IMR-90 (cell line): ENCODE results near the gene TBXAS1. TPM values are rescaled to one million over a fixed set of nuclear protein-coding genes. Genes with fewer than 3 reads are reported as not detected.

Experiments used
- ATAC-seq: fragments of 200-7000 bp; cut with Tn5 transposase; 2 replicates; pipeline ENCODE4 v1.9.1; 2020; ENCODE audit warnings: low read depth, mild to moderate bottlenecking, moderate library complexity
- BruUV-seq: library from RNA; stranded (reverse); fragments of 400-500 nt; replicated peaks from 2 replicates; lab custom pipeline; 2021; lab: Mats Ljungman, UMichigan
- CTCF ChIA-PET: fragments of 300-600 bp; formaldehyde crosslinking; extraction: SDS; loops from one replicate; lab custom pipeline; 2021; ENCODE audit warnings: antibody characterized with exemption; lab: Yijun Ruan, JAX
- POLR2A ChIA-PET: fragments of 300-600 bp; sonication (Branson Sonifier 250); formaldehyde crosslinking; loops from one replicate; lab custom pipeline; 2022; ENCODE audit warnings: antibody characterized with exemption; ENCODE audit not compliant: unreplicated experiment; lab: Charles Lee
- DNase-seq: peaks from one replicate; pipeline ENCODE4 v3.0.0; 2013
- H2AFZ ChIP-seq: replicated peaks from 2 replicates; pipeline ENCODE3; 2013; ENCODE audit warnings: low read length, mild to moderate bottlenecking; ENCODE audit not compliant: poor library complexity
- H2AK5ac ChIP-seq: 2 replicates; pipeline ENCODE4 v1.6.1; 2013; ENCODE audit warnings: low read depth, low read length, inconsistent platforms
- H2AK9ac ChIP-seq: replicated peaks from 2 replicates; pipeline ENCODE3; 2013; ENCODE audit warnings: mild to moderate bottlenecking, low read depth, low read length, moderate library complexity; ENCODE audit not compliant: poor library complexity
- H2BK120ac ChIP-seq: 2 replicates; pipeline ENCODE4 v1.6.1; 2013; ENCODE audit warnings: low read depth, low read length, inconsistent platforms
- H2BK15ac ChIP-seq: 3 replicates; pipeline ENCODE4 v1.6.1; 2013; ENCODE audit warnings: low read depth, low read length, inconsistent platforms
- H2BK20ac ChIP-seq: 2 replicates; pipeline ENCODE4 v1.6.1; 2013; ENCODE audit warnings: low read depth, mild to moderate bottlenecking, inconsistent platforms, low read length, moderate library complexity
- H2BK5ac ChIP-seq: 2 replicates; pipeline ENCODE4 v1.6.1; 2013; ENCODE audit warnings: mild to moderate bottlenecking, low read depth, low read length, inconsistent platforms; ENCODE audit not compliant: poor library complexity, severe bottlenecking
- H3K14ac ChIP-seq: replicated peaks from 2 replicates; pipeline ENCODE4 v1.6.1; 2013; ENCODE audit warnings: low read depth, low read length, inconsistent platforms
- H3K18ac ChIP-seq: 2 replicates; pipeline ENCODE4 v1.6.1; 2013; ENCODE audit warnings: low read depth, low read length, control low read depth
- H3K23ac ChIP-seq: 2 replicates; pipeline ENCODE4 v1.6.1; 2013; ENCODE audit warnings: low read depth, low read length, inconsistent platforms
- H3K27ac ChIP-seq: 2 replicates; pipeline ENCODE4 v1.5.1; 2013; ENCODE audit warnings: mild to moderate bottlenecking, control low read depth, low read length; ENCODE audit not compliant: insufficient read depth
- H3K27me3 ChIP-seq: 2 replicates; pipeline ENCODE4 v1.6.1; 2013; ENCODE audit warnings: low read length; ENCODE audit not compliant: control insufficient read depth, insufficient read depth
- H3K36me3 ChIP-seq: 2 replicates; pipeline ENCODE4 v1.6.1; 2013; ENCODE audit warnings: low read length, mixed read lengths; ENCODE audit not compliant: control insufficient read depth, insufficient read depth
- H3K4ac ChIP-seq: 2 replicates; pipeline ENCODE4 v1.6.1; 2013; ENCODE audit warnings: low read depth, low read length, inconsistent platforms
- H3K4me1 ChIP-seq: 2 replicates; pipeline ENCODE4 v1.6.1; 2013; ENCODE audit warnings: low read length, mixed read lengths; ENCODE audit not compliant: control insufficient read depth, insufficient read depth
- H3K4me2 ChIP-seq: 2 replicates; pipeline ENCODE4 v1.6.1; 2013; ENCODE audit warnings: low read depth, mild to moderate bottlenecking, control low read depth, low read length, moderate library complexity
- H3K4me3 ChIP-seq: 2 replicates; pipeline ENCODE4 v1.5.1; 2013; ENCODE audit warnings: low read depth, mild to moderate bottlenecking, control low read depth, low read length, moderate library complexity; ENCODE audit not compliant: insufficient read depth
- H3K56ac ChIP-seq: 2 replicates; pipeline ENCODE4 v1.6.1; 2013; ENCODE audit warnings: low read length, inconsistent platforms; ENCODE audit not compliant: insufficient read depth; ENCODE audit errors: extremely low read depth
- H3K79me1 ChIP-seq, 2 experiments: 2 replicates each; pipeline ENCODE4 v1.6.1; 2013; ENCODE audit warnings: low read length in 2 of 2, inconsistent platforms in 1 of 2, low read depth in 1 of 2
- H3K9ac ChIP-seq: 2 replicates; pipeline ENCODE4 v1.6.1; 2013; ENCODE audit warnings: low read depth, low read length, control low read depth
- H3K9me1 ChIP-seq: 2 replicates; pipeline ENCODE4 v1.6.1; 2013; ENCODE audit warnings: low read length, inconsistent platforms; ENCODE audit not compliant: insufficient read depth
- H3K9me3 ChIP-seq: 2 replicates; pipeline ENCODE4 v1.6.1; 2013; ENCODE audit warnings: low read length; ENCODE audit not compliant: control insufficient read depth, insufficient read depth
- H4K20me1 ChIP-seq: 2 replicates; pipeline ENCODE4 v1.6.1; 2013; ENCODE audit warnings: low read length, inconsistent platforms; ENCODE audit not compliant: insufficient read depth
- H4K5ac ChIP-seq: 2 replicates; pipeline ENCODE4 v1.6.1; 2013; ENCODE audit warnings: mild to moderate bottlenecking, low read depth, low read length, control low read depth
- H4K8ac ChIP-seq, 2 experiments: 2 replicates each; pipeline ENCODE4 v1.6.1; 2013; ENCODE audit warnings: low read depth in 2 of 2, low read length in 2 of 2, control low read depth in 1 of 2, inconsistent platforms in 1 of 2
- H4K91ac ChIP-seq: 2 replicates; pipeline ENCODE4 v1.6.1; 2013; ENCODE audit warnings: low read depth, low read length, inconsistent platforms; ENCODE audit not compliant: insufficient read depth
- CEBPB ChIP-seq: IDR thresholded peaks from 2 replicates; pipeline ENCODE4 v1.6.1; 2012; ENCODE audit warnings: low read depth, low read length, improper control_type of control experiment
- MXI1 ChIP-seq: IDR thresholded peaks from 2 replicates; pipeline ENCODE4 v1.6.1; 2012; ENCODE audit warnings: low read depth, mild to moderate bottlenecking, low read length, moderate library complexity, borderline replicate concordance
- SMC3 ChIP-seq: fragments of 150-350 bp; IDR thresholded peaks from 2 replicates; pipeline ENCODE4 v1.6.1; 2016; ENCODE audit warnings: low read depth, mild to moderate bottlenecking, antibody characterized with exemption, low read length, moderate library complexity
- WGBS, 2 experiments: methylation state at CpG; one replicate each; pipeline versions ENCODE4 v1.1.5 to v1.1.7; 2013; ENCODE audit warnings: missing lambda C conversion rate in 2 of 2; ENCODE audit not compliant: insufficient read length in 1 of 2; ENCODE audit errors: extremely low coverage in 2 of 2; 5-methylcytosine and 5-hydroxymethylcytosine counted together
- dilution Hi-C: fragments of 300-500 bp; cut with HindIII; formaldehyde crosslinking; loops from one replicate; pipeline ENCODE4 v1.14.3; 2018; ENCODE audit warnings: low sequenced_read_pairs; ENCODE audit not compliant: unreplicated experiment
- in situ Hi-C: fragments of 300-500 bp; cut with MboI; formaldehyde crosslinking; loops from 3 replicates; pipeline ENCODE4 v1.14.3; 2019; ENCODE audit warnings: low sequenced_read_pairs, inconsistent platforms, mixed read lengths
- intact Hi-C: fragments of 100-400 bp; cut with micrococcal nuclease; formaldehyde crosslinking; loops from 2 replicates; pipeline ENCODE4 v1.10.0; 2022
- polyA plus RNA-seq, 3 experiments: library from polyadenylated mRNA; depleted of rRNA; stranded (reverse); fragments of >200 nt; gene quantifications; 2 replicates each; pipeline ENCODE4 v1.2.3, GENCODE V29; 2012; ENCODE audit warnings: low replicate concordance in 1 of 3
- total RNA-seq: library from RNA; depleted of rRNA; stranded (reverse); fragments of >200 nt; gene quantifications from 2 replicates; pipeline ENCODE4 v1.2.3, GENCODE V29; 2012
- TF ChIP-seq, protein P1 (sequence below): conservative IDR thresholded peaks from 2 replicates; pipeline ENCODE4 v1.5.1; 2012; ENCODE audit warnings: mild to moderate bottlenecking, low read depth, low read length, improper control_type of control experiment

The TBXAS1 gene
- total and polyA plus RNA-seq, 2 of the 4 experiments (the other 2 are of a cell fraction): 5.9 to 10.8 TPM

DNA sequence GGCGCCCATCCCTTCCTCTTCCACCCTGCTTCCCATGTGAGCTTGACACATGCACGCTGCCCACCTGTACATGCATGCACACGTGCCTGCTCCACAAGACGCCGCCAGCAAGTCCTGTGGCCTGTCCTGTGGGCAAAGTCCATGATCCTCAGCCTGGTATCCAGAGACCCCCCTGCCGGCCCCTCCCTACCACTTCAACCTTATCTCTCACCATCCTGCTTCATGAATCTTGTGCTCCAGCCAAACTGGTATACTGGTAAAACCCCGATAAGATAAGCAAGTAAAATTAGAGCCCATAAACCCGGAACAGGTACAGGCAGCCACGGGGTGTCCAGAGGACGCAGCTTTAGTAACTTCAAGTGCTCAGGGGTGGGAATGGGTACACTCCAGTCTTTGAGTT lies 11.8 kb upstream of the TBXAS1 start:
- no peak overlapping the region for H4K5ac ChIP-seq
- H3K4me2 ChIP-seq: no peak overlapping the region
- CTCF ChIA-PET: no interaction called here
- H2AFZ ChIP-seq: no peak overlapping the region
- H2BK5ac ChIP-seq: no peak overlapping the region
- H3K9me3 ChIP-seq: peaks cover 10% of the 10 kb centered on the region
- no peak overlapping the region for H3K4ac ChIP-seq
- no peaks in the 10 kb centered on the region for H3K9me1 ChIP-seq
- intact Hi-C loops: no loop called here
- no peak overlapping the region for H2AK5ac ChIP-seq
- H2BK15ac ChIP-seq: no peak overlapping the region
- no peak overlapping the region for H2BK20ac ChIP-seq
- H3K4me3 ChIP-seq: no peak overlapping the region
- no TSS peak for BruUV-seq
- H4K8ac ChIP-seq: no peak overlapping the region
- ATAC-seq: no peak
- no peak overlapping the region for H3K18ac ChIP-seq
- H3K36me3 ChIP-seq: no peaks in the 10 kb centered on the region
- no peak overlapping the region for H3K9ac ChIP-seq
- no peak overlapping the region for H2AK9ac ChIP-seq
- POLR2A ChIA-PET: no interaction called here
- H3K27ac ChIP-seq: no peak overlapping the region
- no peak overlapping the region for H3K23ac ChIP-seq
- H4K20me1 ChIP-seq: no peaks in the 10 kb centered on the region
- H2BK120ac ChIP-seq: no peak overlapping the region
- 94% methylated on average over 5 of the region's 10 CpGs; no CpG with 5 or more reads in 1 of the 2 experiments for WGBS, 2 experiments
- no peak for DNase-seq
- H4K91ac ChIP-seq: no peak overlapping the region
- H3K4me1 ChIP-seq: no peaks in the 10 kb centered on the region; the same call in 1 of the 2 replicates
- no peaks in the 10 kb centered on the region for H3K79me1 ChIP-seq
- dilution Hi-C loops: no loop called here
- no peak overlapping the region for H3K56ac ChIP-seq
- no peak overlapping the region for H3K14ac ChIP-seq
- TF ChIP-seq CEBPB (no peak), MXI1 (no peak), SMC3 (no peak)
- TF ChIP-seq, protein P1, sequence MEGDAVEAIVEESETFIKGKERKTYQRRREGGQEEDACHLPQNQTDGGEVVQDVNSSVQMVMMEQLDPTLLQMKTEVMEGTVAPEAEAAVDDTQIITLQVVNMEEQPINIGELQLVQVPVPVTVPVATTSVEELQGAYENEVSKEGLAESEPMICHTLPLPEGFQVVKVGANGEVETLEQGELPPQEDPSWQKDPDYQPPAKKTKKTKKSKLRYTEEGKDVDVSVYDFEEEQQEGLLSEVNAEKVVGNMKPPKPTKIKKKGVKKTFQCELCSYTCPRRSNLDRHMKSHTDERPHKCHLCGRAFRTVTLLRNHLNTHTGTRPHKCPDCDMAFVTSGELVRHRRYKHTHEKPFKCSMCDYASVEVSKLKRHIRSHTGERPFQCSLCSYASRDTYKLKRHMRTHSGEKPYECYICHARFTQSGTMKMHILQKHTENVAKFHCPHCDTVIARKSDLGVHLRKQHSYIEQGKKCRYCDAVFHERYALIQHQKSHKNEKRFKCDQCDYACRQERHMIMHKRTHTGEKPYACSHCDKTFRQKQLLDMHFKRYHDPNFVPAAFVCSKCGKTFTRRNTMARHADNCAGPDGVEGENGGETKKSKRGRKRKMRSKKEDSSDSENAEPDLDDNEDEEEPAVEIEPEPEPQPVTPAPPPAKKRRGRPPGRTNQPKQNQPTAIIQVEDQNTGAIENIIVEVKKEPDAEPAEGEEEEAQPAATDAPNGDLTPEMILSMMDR: no peak
- in situ Hi-C loops: no loop called here
- H3K27me3 ChIP-seq: peaks cover 9% of the 10 kb centered on the region; the same call in 1 of the 2 replicates
